ENCODE data around the gene SLC7A8.
A peak's percentile ranks its signal among the peaks of the same experiment; 100 is the strongest.

SLC7A8 gene

DNA sequence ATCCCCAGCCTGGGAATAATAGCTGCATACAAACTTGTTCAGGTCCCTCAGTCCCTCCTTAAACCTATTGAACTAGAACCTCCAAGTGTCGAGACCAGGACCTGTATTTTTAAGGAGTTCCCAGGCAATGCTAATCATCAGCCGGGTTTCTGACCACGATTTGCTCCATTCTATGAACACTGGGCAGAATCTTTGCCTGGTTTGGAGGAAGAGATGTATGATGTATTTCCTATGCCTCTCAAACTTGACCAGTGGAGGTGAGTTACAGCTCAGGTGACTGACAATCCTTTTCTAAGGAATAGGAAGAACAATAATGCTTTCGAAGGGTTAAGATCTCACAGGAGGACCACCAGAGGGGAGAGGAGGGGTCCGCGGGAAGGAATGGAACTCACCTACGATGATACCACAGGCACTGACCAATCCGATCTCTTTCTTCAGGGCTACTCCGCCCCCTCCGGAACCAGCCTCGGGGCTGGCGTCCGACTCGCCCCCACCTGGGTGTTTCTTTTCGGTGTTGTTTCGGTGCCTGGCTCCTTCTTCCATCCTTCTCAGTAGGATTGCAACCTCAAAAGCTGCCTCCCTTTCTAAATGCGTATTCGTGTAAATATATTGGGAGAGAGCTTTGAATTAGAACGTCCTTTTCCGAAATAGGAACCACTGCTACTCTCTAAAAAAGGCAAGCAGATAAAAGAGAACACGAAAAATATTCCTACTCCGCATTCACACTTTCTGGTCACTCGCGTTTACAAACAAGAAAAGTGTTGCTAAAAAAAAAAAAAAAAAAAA lies 895 bp downstream of the SLC7A8 start:
- DNase-seq (ENCODE audit: low read depth in 3 of 3): peak in 2 of 3 donors; percentile 6 to 33

DNA sequence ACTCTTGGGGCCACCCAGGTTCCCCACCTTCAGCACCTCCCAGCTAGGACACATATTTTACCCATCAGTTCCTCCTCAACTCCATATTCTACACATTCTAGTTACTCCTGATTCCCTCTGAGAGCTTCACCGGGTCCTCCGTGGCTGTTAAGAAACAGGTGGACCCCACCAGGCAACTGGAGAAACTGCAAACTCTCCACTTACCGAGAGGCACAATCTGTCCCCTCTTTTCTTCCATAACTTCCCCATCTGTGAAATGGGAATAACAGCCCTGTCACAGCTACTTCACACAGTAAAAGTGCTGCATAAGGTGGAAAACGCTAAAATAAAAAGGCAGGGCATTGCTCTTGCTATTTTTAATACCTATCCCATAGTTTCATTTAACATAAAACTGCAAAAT lies 1.5 kb downstream of the SLC7A8 start:
- DNase-seq (ENCODE audit: low read depth in 3 of 3): no peak

DNA sequence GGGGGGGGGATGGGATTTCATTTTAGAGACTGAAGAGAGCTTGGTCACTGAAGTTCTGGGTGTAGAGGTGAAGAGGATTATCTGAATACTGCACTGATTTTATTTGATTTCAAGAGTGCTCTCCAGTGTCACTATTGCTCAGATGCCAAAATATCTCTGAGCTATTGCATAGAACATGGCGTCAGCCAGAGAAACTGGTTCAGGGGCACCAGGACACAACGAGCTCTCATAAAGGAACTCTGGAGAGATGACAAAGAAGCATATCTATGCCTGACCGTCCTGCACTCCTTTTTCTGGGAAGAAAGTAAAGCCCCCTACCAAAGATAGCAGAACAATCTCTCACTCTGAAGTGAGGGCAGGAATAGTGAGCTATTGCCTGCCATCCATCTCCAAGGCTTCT lies 2.0 kb downstream of the SLC7A8 start:
- DNase-seq (ENCODE audit: low read depth in 3 of 3): no peak

DNA sequence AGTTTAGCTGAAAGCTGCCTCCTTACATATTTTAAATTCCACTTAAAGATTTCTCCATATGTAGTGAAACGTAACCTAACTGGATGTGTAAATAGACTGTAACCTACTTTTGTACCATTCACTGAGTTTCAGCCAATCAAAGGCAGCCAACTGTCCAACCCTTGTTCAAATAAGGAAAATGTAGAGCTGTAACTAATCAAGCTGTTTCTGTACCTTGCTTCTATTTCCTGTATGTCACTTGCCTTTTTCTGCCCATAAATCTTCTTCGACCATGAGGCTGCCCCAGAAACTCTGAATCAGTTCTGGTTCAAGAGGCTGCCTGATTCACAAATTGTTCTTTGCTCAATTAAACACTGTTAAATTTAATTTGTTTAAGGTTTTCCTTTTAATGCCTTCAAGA lies 6.3 kb downstream of the SLC7A8 start:
- DNase-seq (ENCODE audit: low read depth in 3 of 3): no peak

DNA sequence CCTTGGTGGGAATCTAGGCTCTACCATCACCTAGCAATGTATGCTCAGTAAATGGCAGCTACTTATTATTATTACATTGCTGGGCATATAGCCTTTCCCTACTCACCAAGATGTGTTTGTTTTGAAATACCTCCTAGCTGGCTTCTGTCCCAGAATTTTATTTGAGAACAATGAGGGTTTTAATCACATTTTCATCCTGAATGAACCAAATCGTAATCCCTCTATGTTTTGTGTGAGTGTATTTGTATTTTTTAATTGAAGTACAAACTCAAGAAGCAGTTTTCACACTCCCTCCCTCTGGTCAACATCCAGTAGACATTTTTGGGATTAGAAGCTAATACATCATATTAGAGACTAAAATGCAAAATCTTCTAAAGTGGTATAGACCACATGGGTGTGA lies 7.6 kb downstream of the SLC7A8 start:
- no peak for DNase-seq (ENCODE audit: low read depth in 3 of 3)

DNA sequence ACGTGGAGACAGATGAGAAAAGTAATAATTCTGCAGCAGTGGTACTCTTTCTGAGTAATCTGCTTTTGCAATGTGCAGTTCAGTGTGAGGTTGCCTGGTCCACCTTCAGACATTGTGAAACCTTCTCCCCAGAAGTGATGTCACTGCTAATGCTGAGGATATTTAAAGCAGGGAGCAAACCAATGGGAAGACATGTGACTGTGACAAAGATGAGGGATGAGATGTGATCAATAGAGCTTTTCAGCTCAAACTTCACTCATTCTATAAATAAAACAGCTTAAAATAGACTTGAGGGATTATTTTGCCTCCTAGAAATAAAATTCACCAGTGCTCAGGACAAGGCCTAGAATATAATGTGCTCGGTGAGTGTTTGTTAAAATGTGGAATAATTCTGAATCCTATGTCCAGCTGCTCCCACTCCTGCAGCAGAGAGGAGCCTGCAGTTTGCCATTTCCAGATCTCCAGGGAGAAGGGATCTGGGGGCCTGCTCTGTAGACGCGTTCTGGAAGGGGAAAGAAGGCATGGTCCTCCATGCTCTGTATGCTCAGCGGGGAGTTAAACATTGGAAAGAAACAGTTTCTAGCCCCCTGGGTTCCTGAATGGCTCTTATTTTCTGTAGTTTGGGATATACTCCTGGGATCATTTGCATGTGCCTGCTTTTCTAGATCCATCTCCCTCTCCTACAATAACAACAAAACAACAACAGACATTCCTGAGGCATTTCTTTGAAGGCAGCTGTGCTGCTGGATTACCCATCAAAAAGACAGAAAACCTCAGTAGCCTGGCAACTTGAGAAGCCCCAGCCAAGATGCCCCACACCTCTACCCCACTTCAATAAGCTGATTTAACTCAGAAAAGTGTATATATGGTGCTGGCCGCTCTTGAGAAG lies 8.9 kb downstream of the SLC7A8 start:
- no peak for DNase-seq (ENCODE audit: low read depth in 3 of 3)

DNA sequence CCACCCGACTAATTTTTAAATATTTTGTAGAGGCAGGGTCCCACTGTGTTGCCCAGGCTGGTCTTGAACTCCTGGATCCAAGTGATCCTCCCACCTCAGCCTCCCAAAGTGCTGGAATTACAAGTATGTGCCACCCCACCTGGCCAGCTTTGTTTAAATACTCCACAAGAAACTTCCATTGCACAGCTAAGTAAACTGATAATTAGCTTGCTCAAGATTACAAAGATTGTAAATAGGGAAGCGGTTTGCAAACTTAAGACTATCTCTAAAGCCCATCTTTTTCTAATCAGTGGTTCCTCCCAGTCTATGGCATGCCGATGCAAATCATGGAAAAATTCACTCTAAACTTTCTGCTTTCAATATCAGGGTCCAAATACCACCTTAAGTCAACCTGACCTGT lies 9.7 kb downstream of the SLC7A8 start:
- no peak for DNase-seq (ENCODE audit: low read depth in 3 of 3)

DNA sequence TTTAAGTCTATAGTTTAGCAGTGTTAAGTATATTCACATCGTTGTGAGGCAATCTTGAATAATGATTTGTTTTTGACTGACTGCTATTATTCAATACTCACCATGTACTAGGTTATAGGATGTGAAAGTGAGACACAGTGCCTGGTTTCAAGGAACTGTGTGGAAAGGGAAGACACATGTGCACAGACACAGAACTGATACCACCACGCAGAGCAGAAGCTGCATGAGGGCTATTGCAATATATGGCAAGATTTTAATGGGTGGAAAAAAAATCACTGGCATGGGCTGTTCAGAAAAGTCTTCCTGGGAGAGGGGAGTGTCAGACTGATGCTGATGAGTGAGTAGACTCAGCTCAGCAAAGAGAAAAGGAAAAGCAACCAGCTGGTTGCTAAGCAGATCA lies 10.4 kb downstream of the SLC7A8 start:
- DNase-seq (ENCODE audit: low read depth in 3 of 3): no peak

DNA sequence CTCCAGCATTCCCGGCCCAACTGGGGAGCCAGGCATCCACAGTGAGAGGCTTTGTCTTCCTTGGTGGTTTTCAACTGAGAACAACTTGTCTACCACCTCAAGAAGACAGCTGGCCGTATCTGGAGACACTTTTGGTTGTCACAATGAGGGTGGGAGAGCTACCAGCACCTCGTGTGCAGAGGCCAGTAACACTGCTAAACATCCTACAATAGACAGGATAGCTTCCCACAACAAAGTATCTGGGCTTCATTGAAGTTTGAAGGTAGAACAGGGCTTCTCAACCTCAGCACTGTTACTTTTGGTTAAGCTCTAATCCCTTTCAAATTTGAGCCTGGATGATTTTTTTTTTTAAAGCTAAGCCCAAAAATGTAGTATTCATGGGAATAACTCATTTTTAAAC lies 10.9 kb downstream of the SLC7A8 start:
- no peak for DNase-seq (ENCODE audit: low read depth in 3 of 3)

DNA sequence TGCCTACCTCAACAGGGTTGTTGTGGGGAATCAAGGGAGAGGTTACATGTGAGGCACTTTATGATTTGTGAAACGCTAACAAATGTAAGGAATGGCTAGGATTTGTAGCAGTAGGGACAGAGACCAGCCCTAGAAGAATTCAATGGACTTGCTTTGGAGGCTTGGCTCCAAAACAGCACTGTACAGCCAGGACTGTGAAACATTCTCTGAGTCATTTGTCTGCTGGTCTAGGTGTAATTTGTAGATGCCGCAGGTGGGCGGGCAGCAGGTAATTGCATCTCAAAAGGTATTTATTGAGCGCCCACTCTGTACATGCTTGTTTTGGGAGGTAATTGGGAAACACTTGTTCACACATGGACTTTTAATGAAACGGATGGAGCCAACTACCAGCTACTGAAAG lies 11.4 kb downstream of the SLC7A8 start:
- no peak for DNase-seq (ENCODE audit: low read depth in 3 of 3)

DNA sequence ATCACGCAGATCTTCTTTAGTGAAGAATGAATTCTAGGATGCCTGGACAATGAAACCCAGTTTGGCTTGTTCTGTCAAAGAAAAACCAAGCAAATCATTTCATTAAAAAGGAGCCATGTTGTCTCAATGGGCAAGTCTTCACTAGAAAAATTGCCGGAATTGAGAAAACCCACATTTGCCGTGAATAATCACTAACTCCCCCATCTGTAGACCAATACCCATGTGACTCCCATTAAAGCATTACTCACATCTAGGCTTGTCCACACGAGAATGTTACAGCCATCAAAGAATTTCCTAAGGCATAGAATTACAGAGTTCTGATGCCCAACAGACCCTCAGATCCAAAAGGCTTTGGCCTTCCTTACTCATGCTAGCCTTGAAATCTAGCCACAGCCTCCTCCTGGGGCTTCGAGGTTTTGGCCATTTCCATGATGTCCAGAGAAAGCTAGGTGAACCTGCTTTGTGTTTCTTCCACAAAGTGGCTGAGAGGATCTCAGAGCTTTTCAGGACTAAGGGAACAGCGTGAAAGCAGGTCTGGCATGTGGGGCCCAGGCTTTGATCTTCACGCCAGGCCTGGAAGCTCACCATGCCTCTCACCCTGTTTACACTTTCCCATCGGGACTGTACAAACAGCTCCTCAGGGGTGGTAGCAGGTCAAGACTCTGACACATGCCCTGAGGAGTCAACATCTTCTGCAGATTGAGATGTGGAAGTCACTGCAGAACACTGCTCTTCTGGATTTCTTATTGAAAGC lies 12.1 kb downstream of the SLC7A8 start:
- no peak for DNase-seq (ENCODE audit: low read depth in 3 of 3)

DNA sequence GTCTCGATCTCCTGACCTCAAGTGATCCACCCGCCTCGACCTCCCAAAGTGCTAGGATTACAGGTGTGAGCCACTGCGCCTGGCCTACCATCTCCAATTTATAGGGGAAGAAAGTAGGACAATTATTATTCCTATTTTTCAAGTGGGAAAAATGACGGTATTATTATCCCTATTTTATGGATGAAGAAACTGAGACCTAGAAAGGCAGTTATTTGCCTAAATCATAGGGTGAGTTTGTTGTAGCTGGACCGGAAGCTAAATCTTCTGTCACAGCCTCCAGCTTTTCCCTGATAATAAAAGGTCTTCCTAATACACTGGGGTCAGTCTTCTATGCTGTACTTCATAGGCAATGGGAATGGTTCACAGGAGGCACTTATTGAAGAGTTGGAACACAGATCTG lies 13.8 kb downstream of the SLC7A8 start:
- no peak for DNase-seq (ENCODE audit: low read depth in 3 of 3)

DNA sequence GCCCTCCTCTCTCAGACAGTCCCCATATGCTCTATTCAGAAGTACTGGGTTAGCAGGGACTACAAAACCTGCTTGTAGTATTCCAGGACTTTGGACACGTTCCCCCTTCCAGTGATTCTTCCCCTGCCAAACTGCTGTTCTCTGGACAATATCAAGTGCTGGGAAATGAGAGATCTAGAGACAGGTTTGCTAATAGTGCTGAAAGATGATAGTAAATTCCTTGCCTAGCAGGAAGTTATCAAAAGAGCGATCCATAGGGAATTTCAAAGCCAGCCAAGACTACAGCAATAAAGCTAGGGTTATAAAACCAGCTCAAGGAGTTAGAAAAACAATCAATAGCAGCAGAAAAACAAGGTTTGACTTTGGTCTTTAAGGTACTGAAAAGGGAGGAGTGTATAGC lies 15.2 kb downstream of the SLC7A8 start:
- DNase-seq (ENCODE audit: low read depth in 3 of 3): no peak

DNA sequence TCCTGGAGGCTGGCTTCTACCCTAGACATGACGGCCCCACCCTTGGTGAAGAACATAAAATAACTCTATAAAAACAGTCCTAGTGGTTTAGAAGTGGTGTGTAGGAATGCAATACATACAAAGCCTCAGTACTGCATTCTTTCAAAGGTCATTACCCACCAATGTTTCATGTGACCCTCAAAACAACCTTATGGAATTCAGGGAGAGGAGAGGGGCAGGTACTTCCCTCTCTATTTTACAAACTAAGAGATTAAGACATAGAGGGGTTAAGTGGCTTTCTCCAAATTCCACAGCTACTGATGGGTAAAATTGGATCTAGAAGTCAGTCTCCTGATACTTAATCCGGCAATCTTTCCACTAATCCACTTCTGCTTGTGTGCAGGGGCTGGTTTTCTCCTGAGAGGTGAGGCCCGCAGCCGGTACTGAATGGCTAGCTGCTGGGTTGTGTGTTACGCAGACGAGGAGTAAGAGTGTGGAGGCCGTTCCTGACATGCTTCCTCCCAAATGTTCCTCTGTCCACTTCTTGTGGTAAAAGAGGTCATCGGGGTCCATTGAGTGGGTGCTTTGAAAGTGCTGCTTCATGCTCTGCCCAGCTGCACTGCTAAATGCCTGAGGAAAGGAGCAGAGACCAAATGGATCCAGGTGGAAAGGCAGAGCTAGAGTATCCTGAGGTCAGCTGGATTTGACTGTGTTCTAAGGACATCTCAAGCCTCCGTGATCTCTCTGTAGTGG lies 16.2 kb downstream of the SLC7A8 start:
- no peak for DNase-seq (ENCODE audit: low read depth in 3 of 3)

DNA sequence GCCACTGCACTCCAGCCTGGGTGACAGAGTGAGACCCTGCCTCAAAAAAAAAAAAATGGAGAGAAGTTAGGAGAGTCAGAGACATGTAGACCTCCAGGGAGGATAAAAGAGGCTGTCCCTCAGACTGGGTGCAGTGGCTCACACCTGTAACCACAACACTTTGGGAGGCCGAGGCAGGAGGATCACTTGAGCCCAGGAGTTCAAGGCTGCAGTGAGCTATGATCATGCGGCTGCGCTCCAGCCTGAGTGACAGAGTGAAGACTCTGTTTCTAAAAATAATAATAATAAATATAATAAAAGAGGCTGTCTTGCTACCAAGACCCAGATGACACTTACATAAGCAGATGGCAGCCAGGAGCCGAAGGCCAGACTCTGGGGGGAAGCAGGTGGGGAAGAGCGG lies 18.5 kb downstream of the SLC7A8 start:
- no peak for DNase-seq (ENCODE audit: low read depth in 3 of 3)

DNA sequence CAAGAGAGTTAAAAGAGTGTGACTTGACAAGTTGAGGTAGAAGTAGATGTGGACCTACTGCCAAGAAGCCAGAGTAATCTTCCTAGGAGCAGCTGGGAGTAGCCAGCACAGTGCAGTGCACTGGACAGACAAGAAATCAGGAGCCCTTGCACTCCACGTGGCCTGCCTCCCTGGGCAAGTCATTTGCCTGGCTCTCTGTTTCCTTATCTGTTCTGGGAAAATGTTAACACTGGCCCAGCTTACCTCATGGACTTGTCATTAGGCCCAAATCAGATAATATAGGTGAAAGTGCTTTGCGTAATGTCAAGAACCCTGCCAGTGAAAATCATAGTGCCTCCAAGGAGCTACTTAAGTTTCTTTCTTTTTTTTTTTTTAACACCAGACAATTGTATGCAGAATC lies 19.2 kb downstream of the SLC7A8 start:
- no peak for DNase-seq (ENCODE audit: low read depth in 3 of 3)

DNA sequence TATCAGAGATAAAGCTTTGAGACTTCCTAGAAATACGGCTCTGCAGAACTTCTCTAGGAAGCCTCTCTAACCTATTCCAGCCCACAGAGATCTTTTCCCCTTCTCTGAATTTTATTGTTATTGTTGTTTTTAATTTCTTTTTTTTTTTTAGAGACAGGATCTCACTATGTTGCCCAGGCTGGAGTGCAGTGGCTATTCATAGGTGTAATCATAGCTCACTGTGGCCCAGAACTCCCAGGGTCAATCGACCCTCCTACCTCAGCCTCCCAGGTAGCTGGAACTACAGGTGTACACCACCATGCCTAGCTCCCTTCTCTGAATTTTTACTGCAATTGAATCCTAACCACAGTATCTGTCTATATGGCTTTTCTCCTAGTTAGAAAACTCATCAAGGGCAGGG lies 19.6 kb downstream of the SLC7A8 start:
- no peak for DNase-seq (ENCODE audit: low read depth in 3 of 3)

DNA sequence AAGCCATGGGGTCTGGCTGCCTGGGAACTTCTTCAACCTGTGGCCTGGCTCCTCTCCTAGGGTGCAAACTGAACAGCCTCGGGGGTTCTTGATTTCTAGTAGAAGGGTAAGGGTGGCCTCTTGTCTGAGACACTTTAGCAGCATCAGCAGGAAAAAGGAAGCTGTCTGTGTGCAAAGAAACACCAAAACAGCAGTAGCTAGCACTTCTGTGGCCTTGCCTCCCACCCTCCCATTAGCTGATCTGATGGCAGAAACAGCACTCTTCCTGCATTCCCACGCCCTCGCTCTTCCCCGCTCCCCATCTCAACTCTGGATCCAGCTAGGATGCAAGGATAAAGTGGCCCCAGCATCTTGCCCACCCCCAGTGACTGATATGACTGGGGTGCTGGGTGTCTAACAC lies 20.7 kb downstream of the SLC7A8 start:
- no peak for DNase-seq (ENCODE audit: low read depth in 3 of 3)

DNA sequence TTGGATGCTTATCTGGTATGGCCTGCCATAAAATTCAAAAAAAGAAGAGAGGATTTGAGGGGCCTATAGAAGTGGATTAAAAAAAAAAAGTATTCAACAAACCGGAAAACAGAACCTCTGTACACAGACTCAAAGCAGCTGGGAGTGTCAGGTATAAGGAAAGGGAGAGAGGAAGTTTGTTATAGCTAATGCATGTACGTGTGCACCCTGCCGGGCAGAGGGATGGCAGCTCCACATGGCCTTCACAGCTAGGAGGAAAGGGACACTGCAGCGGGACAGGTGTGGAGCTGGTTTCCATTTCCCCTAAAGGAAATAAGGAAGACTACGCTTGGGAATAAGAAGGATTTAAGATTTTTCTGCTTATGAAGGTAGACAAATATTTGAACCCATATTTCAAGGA lies 21.5 kb downstream of the SLC7A8 start:
- DNase-seq (ENCODE audit: low read depth in 3 of 3): no peak

DNA sequence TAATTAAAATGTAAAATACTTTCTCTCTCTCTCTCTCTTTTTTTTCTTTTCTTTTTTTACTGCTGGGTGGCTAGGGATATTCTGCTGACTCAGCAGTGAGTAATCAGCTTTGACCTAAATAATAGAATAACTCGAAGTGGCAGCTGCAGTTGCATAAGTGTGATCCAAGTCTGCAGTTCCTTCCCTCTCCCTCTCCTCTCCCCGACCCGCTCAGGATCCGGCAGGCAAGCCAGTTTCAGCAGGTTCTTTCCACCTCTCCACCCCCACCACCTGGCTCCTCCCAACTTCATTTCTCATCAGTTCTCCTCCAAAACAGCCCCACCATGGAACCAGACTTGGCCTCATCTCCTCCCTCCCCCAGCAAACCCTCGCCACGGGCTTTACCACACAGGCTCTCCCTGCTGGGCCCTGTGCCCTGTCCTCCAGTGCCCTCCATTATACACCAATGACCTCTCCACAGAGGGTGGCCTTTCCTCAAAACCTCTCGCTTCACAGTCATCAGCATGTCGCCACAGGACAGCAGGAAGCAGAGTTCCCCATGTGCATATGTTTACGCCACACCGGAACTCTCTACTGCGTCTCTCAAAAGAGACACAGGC lies 22.4 kb downstream of the SLC7A8 start:
- DNase-seq (ENCODE audit: low read depth in 3 of 3): no peak

DNA sequence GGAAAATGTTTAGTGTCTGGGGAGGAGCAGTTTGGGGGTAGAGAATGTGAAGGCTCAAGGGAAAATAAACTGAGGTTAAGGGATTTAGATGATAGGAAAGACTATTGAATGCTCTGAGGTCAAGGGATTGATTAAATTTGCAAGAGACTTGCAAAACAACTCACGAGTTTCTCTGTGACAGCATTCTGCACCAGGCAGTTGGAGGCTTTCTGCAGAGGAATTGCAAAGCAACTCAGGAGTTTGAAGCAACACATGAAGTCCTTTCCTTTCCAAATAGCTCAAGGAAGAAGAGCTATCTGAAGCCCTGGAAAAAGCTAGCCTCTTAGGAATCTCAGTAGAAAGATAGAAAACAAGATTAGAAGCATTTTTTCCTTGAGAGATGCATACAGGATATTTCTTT lies 23.9 kb downstream of the SLC7A8 start:
- no peak for DNase-seq (ENCODE audit: low read depth in 3 of 3)
